ENCODE data around the gene STARD3.

GRCh38 chr17:39632153-39632941 is 4.6 kb upstream of the STARD3 start:
- no peak for TF ChIP-seq CTCF (IDR thresholded peaks at IDR 0.05; ENCODE audit: poor library complexity)
- TF ChIP-seq EZH2 (IDR thresholded peaks at IDR 0.05; ENCODE audit: borderline replicate concordance), result no peak
- TF ChIP-seq EZH2phosphoT487 (IDR thresholded peaks at IDR 0.05; ENCODE audit: low read depth, severe bottlenecking, unreplicated experiment), result no peak

Measured in hepatocyte (in vitro differentiated cells).